HepG2 (cell line): ENCODE data around the gene GSDMA. TPM values are rescaled to one million over a fixed set of nuclear protein-coding genes. Genes with fewer than 3 reads are reported as not detected.
A peak's percentile ranks its signal among the peaks of the same experiment; 100 is the strongest.

Source experiments
- ARNT2 ChIP-seq: sonication (generic); formaldehyde crosslinking; IDR thresholded peaks from 2 replicates; pipeline ENCODE4 v1.8.0; 2022; ENCODE audit warnings: mild to moderate bottlenecking, low read depth, missing genetic modification reagents, moderate library complexity
- BCL6 ChIP-seq: IDR thresholded peaks from 2 replicates; pipeline ENCODE4 v1.6.1; 2016; ENCODE audit warnings: missing genetic modification reagents, missing compliant biosample characterization
- CC2D1A ChIP-seq: sonication (generic); formaldehyde crosslinking; IDR thresholded peaks from 2 replicates; pipeline ENCODE4 v1.8.1; 2023; ENCODE audit warnings: mild to moderate bottlenecking, missing genetic modification reagents
- CEBPZ ChIP-seq: IDR thresholded peaks from 2 replicates; pipeline ENCODE4 v1.6.1; 2012; ENCODE audit warnings: low read length, improper control_type of control experiment
- ELF3 ChIP-seq: IDR thresholded peaks from 2 replicates; pipeline ENCODE4 v1.6.1; 2016; ENCODE audit warnings: missing genetic modification reagents, missing compliant biosample characterization
- EZH2 ChIP-seq: conservative IDR thresholded peaks from 2 replicates; pipeline ENCODE4 v1.6.1; 2012; ENCODE audit warnings: mild to moderate bottlenecking, low read depth, low read length, moderate library complexity
- HOXA3 ChIP-seq: sonication (generic); formaldehyde crosslinking; IDR thresholded peaks from 2 replicates; pipeline ENCODE4 v1.5.0; 2020; ENCODE audit warnings: missing genetic modification reagents
- MBD4 ChIP-seq: IDR thresholded peaks from 2 replicates; pipeline ENCODE4 v1.6.1; 2012; ENCODE audit warnings: low read length, inconsistent platforms, borderline replicate concordance
- MIXL1 ChIP-seq: IDR thresholded peaks from 2 replicates; pipeline ENCODE4 v1.6.1; 2016
- MXD4 ChIP-seq: IDR thresholded peaks from 2 replicates; pipeline ENCODE4 v1.6.1; 2016; ENCODE audit warnings: mild to moderate bottlenecking, missing biosample characterization, missing genetic modification reagents
- PAWR ChIP-seq: sonication (generic); formaldehyde crosslinking; IDR thresholded peaks from 2 replicates; pipeline ENCODE4 v1.4.0; 2020; ENCODE audit warnings: missing genetic modification reagents, mild to moderate bottlenecking, borderline replicate concordance
- PREB ChIP-seq: sonication (generic); formaldehyde crosslinking; IDR thresholded peaks from 2 replicates; pipeline ENCODE4 v1.4.0; 2020; ENCODE audit warnings: missing genetic modification reagents
- RFXANK ChIP-seq: IDR thresholded peaks from 2 replicates; pipeline ENCODE4 v1.6.1; 2016
- SMARCC2 ChIP-seq: fragments of 450-650 bp; IDR thresholded peaks from 2 replicates; pipeline ENCODE4 v1.6.1; 2017; ENCODE audit warnings: antibody characterized with exemption, mild to moderate bottlenecking
- SOX6 ChIP-seq, 2 experiments: fragments of 450-650 bp in 1 of 2; sonication (generic) in 1 of 2; formaldehyde crosslinking in 1 of 2; IDR thresholded peaks; 2 replicates each; pipeline versions ENCODE4 v1.4.0 to v1.6.1; 2017 to 2020; ENCODE audit warnings: antibody characterized with exemption in 1 of 2, mild to moderate bottlenecking in 1 of 2, missing genetic modification reagents in 1 of 2
- SP4 ChIP-seq: sonication (generic); formaldehyde crosslinking; IDR thresholded peaks from 2 replicates; pipeline ENCODE4 v1.8.1; 2023; ENCODE audit warnings: mild to moderate bottlenecking, missing genetic modification reagents
- SSRP1 ChIP-seq: IDR thresholded peaks from 2 replicates; pipeline ENCODE4 v1.6.1; 2016; ENCODE audit warnings: control low read depth
- ZNF414 ChIP-seq: sonication (generic); formaldehyde crosslinking; IDR thresholded peaks from 2 replicates; pipeline ENCODE4 v1.5.0; 2020; ENCODE audit warnings: missing genetic modification reagents
- ZNF441 ChIP-seq: sonication (generic); formaldehyde crosslinking; IDR thresholded peaks from 2 replicates; pipeline ENCODE4 v1.7.0; 2021; ENCODE audit warnings: missing genetic modification reagents, borderline replicate concordance
- ZNF543 ChIP-seq: sonication (generic); formaldehyde crosslinking; IDR thresholded peaks from 2 replicates; pipeline ENCODE4 v1.4.0; 2020; ENCODE audit warnings: mild to moderate bottlenecking, missing genetic modification reagents
- ZNF724P ChIP-seq: sonication (generic); formaldehyde crosslinking; IDR thresholded peaks from 2 replicates; pipeline ENCODE4 v1.8.0; 2022; ENCODE audit warnings: missing genetic modification reagents, borderline replicate concordance
- ZNF75D ChIP-seq: sonication (generic); formaldehyde crosslinking; IDR thresholded peaks from 2 replicates; pipeline ENCODE4 v1.8.1; 2023; ENCODE audit warnings: missing genetic modification reagents, mild to moderate bottlenecking, borderline replicate concordance
- ZNF841 ChIP-seq: sonication (generic); formaldehyde crosslinking; IDR thresholded peaks from 2 replicates; pipeline ENCODE4 v1.8.1; 2023; ENCODE audit warnings: missing genetic modification reagents, borderline replicate concordance
- polyA plus RNA-seq, 8 experiments: library from polyadenylated mRNA; depleted of rRNA in 3 of 8; stranded (reverse) in 7 of 8; unstranded in 1 of 8; fragments of >200 nt; fragmentation: Illumina TruSeq in 4 of 8; extraction: Trizol in 4 of 8; gene quantifications; 2 replicates each; pipeline versions ENCODE4 v1.2.1 to v1.2.3, GENCODE V29; 2011 to 2016; ENCODE audit warnings: low read depth in 4 of 8, missing spikeins in 1 of 8, mixed read lengths in 1 of 8; ENCODE audit not compliant: insufficient read depth in 1 of 8
- total RNA-seq, 5 experiments: library from RNA; depleted of rRNA; stranded (reverse); fragments of >200 nt; fragmentation: Illumina TruSeq; extraction: Trizol; gene quantifications; 2 replicates each; pipeline ENCODE4 v1.2.3, GENCODE V29; 2016; ENCODE audit warnings: low read depth in 1 of 5
- TF ChIP-seq, protein P1 (sequence below): sonication (generic); formaldehyde crosslinking; IDR thresholded peaks from 2 replicates; pipeline ENCODE4 v1.4.0; 2020; ENCODE audit warnings: missing genetic modification reagents

Gene GSDMA
- total and polyA plus RNA-seq, 2 of the 13 experiments (the other 11 are each of a cell fraction or from before 2014, with no cell fraction given) = not detected

DNA sequence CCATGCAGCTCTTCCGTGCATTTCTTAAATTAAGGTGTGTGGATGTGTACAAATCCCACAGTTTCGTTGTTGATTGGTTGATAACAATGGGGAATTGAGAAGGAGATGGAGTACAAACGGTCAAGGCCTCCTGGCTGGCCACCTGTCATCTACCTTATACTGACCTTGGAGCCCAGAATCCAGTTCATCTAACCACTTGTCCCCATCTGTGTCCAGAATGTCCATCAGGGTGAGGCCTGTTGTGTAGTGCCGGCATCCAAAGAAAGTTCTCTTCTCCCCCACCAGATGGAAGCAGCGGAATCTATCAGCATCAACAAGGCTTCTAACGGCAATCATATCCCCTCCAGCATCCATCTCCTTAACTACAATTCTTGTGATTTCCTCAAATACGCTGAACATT, 45.9 kb upstream of the GSDMA start (continued):
- TF ChIP-seq, protein P1, sequence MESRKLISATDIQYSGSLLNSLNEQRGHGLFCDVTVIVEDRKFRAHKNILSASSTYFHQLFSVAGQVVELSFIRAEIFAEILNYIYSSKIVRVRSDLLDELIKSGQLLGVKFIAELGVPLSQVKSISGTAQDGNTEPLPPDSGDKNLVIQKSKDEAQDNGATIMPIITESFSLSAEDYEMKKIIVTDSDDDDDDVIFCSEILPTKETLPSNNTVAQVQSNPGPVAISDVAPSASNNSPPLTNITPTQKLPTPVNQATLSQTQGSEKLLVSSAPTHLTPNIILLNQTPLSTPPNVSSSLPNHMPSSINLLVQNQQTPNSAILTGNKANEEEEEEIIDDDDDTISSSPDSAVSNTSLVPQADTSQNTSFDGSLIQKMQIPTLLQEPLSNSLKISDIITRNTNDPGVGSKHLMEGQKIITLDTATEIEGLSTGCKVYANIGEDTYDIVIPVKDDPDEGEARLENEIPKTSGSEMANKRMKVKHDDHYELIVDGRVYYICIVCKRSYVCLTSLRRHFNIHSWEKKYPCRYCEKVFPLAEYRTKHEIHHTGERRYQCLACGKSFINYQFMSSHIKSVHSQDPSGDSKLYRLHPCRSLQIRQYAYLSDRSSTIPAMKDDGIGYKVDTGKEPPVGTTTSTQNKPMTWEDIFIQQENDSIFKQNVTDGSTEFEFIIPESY = peak; percentile 59
- 0 out of 2 replicates have a peak, but pooled peaks have one; percentile 65 for TF ChIP-seq RFXANK (CRISPR knock-in tag)
- TF ChIP-seq MXD4 (CRISPR knock-in tag) = 0 out of 2 replicates have a peak, but pooled peaks have one; percentile 17
- TF ChIP-seq ZNF75D (CRISPR knock-in tag) = no peak
- peak; percentile 76; the same call in 1 of the 2 replicates for TF ChIP-seq SSRP1 (CRISPR knock-in tag)
- no peak for TF ChIP-seq SMARCC2
- TF ChIP-seq ELF3 (CRISPR knock-in tag) = 0 out of 2 replicates have a peak, but pooled peaks have one; percentile 24
- TF ChIP-seq ZNF724P (CRISPR knock-in tag) = peak; percentile 70; the same call in 1 of the 2 replicates
- no peak for TF ChIP-seq CEBPZ
- TF ChIP-seq HOXA3 = 0 out of 2 replicates have a peak, but pooled peaks have one; percentile 34
- TF ChIP-seq PAWR = no peak
- no peak for TF ChIP-seq BCL6 (CRISPR knock-in tag)
- TF ChIP-seq ZNF543 (CRISPR knock-in tag) = no peak
- TF ChIP-seq PREB (CRISPR knock-in tag) = no peak
- TF ChIP-seq MBD4 = no peak
- no peak for TF ChIP-seq ZNF841 (CRISPR knock-in tag)
- TF ChIP-seq SOX6 (IDR thresholded peaks at IDR 0.05) = no peak
- TF ChIP-seq SOX6 (CRISPR knock-in tag; IDR thresholded peaks at IDR 0.05) = 0 out of 2 replicates have a peak, but pooled peaks have one; percentile 34
- peak; percentile 40; the same call in 1 of the 2 replicates for TF ChIP-seq ZNF414 (CRISPR knock-in tag)
- peak; percentile 65; the same call in 1 of the 2 replicates for TF ChIP-seq ARNT2
- TF ChIP-seq ZNF441 (CRISPR knock-in tag) = no peak
- 0 out of 2 replicates have a peak, but pooled peaks have one; percentile 7 for TF ChIP-seq SP4 (CRISPR knock-in tag)
- 0 out of 2 replicates have a peak, but pooled peaks have one; percentile 16 for TF ChIP-seq MIXL1 (CRISPR knock-in tag)
- 0 out of 2 replicates have a peak, but pooled peaks have one; percentile 63 for TF ChIP-seq CC2D1A (CRISPR knock-in tag)
- no peak for TF ChIP-seq EZH2
